Stimulated activated CD4-positive, alpha-beta T cell treated with anti-CD3 and anti-CD28 coated beads, Interleukin-15, amount 100 ng/mL, for 1 hour (primary cell): ENCODE results near the gene SCD5.

Source experiments
- DNase-seq, 2 donors: peaks; one replicate each; pipeline ENCODE4 v3.0.0-alpha.2; 2020; ENCODE audit warnings: low read depth in 1 of 2, low spot score in 1 of 2

SCD5 gene

DNA sequence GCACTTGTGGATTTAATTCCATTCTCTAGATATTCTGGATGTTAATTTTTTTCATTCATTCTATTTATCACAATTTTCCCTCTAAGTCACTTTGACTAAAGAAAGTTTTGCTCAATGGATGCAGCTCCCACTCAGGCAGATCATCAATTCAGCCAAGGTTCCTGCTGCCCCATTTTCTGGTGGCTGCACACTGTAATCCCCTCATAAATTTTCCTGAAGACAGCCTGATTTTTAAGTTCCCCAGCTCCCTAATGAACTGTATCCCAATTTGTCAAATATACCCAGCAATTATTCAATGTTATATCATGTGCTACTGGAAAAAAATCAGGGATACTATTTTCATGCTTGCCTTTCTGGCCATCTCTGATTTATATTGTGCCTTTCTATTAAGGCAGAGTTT lies 61.2 kb downstream of the SCD5 start:
- DNase-seq, result no peak

DNA sequence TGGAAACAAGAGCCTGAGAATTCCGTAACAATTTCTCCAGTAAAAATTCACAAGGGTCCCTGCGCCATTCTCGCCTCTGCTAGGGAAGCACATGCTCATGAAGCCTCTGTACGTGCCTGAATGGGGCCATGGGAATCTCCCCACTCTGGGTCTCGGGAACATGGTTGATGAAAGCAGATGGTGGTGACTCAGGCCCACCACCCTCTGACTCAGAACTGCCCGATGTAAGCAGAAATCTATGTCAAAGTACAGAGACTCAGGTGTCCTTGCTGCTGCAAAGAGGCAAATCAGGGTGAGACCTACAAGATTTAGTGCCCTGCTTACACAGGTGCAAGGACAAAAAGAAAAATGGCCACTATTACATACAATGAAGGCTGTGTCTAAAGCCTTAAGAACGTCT lies 65.0 kb downstream of the SCD5 start:
- DNase-seq, result no peak

GRCh38 chr4:82728301-82728700 lies 70.3 kb downstream of the SCD5 start:
- DNase-seq, result no peak

- no peak for DNase-seq
These were observed 72.0 kb downstream of the SCD5 start for GRCh38 chr4:82726596-82726995.

DNA sequence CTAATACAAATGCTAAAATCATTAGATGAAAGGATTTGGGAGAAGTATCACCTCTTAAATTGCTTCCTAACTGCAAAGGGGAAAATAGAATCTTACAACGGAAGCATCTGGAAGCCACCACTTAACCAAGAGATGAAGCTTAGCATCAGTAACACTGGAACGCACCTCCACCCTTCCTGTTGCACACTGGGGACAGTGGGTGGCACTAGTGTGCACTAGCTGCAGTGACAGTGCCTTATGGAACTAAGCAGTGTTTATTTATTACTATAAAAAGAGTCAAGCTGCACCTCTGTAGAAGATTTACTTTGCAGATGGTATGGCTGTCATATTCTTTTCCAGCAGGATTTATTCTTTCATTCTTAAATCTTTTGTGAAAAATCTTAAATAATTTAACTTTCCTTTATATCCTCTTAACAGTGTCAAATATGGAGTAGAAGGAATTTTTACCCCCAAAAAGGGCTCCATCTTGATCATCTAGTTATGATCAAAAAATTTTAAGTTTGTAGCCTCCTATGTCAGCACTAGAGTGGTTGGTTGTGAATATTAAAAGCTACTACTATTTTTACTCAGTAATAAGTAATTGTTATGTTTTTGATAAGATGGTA lies 76.7 kb downstream of the SCD5 start:
- DNase-seq, result no peak

GRCh38 chr4:82718162-82718940 lies 80.2 kb downstream of the SCD5 start:
- DNase-seq, result no peak

GRCh38 chr4:82715731-82716617 lies 82.6 kb downstream of the SCD5 start:
- no peak for DNase-seq

DNA sequence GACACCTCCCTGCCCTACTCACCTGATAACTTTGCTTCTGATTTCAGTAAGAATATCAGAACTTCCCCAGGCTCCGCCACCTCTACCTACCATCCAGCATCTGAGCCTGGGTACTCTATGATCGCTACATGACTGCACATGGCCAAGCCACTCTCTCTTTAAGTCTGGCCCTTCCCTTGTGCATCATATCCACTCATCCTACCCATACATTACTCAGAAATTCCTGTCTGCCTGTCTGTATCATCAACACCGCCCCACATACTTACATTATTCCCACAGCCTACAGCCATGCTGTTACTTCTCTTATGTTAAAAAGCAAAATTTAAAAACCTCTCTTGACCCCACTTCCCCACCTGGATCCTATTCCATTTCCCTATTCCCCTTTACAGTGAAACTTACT lies 84.7 kb downstream of the SCD5 start:
- DNase-seq, result no peak

- no peak for DNase-seq
These were observed 86.0 kb downstream of the SCD5 start for GRCh38 chr4:82712561-82712960.

DNA sequence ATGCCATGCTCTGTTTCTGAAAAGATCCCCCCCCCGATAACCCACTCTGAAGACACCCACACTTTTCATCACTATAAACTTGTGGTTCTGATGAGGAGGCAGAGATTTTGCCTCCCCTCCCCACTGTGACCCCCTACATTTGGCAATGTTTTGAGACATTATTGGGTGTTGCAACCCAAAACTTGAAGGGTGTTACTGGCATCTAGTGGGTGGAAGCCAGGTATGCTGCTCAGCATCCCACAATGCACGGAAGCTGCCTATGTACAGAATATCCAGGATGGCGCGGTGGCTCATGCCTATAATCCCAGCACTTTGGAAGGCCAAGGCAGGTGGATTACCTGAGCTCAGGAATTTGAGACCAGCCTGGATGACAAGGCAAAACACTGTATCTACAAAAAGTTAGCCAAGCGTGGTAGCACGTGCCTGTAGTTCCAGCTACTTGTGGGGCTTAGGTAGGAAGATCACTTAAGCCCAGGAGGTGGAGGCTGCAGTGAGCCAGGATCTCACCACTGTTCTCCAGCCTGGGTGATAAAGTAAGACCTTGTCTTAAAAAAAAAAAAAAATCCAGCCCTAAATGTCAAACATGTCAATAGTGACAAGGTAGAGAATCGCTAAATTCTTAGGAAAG lies 87.3 kb downstream of the SCD5 start:
- DNase-seq, result no peak

GRCh38 chr4:82710197-82710929 lies 88.2 kb downstream of the SCD5 start:
- DNase-seq, result no peak

DNA sequence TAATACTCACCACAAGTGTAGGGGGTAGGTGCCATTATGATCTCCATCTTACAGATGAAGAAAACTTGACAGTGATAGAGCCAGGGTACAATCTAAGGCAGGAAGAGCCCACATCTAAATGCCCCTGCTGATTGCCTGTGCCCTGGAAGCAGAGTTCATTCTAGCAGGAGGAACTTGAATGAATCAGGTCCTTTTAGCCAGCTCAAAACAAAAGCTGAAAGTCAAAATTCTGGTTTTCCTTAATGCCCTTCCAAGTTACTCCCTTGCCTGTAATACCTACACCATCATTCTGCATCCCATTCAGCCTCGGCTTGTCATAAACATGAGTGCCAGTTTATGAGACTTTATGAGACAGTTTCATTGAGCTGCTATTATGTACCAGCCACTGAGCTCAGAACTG lies 89.6 kb downstream of the SCD5 start:
- no peak for DNase-seq

GRCh38 chr4:82706349-82707000 lies 92.1 kb downstream of the SCD5 start:
- no peak for DNase-seq

DNA sequence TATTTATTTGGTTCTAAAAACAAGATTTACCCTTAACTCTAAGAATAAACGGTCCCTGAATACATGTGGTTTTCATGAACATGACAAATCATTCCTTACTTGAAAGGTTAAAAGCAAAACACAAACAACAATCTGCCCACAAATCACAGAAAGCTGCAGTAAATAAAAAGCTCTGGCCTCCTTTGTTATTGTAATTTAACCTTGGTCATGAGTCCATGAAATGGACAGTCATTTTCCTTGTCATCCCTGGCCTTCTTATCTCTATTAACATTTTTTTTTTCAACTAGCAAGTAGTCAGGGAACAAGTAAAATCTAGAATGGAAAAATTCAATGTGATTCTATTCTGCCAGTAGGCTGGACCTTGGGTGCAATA lies 92.7 kb downstream of the SCD5 start:
- no peak for DNase-seq

GRCh38 chr4:82705169-82705927 lies 93.2 kb downstream of the SCD5 start:
- no peak for DNase-seq

- no peak for DNase-seq
These were observed 94.4 kb downstream of the SCD5 start for GRCh38 chr4:82704156-82704555.

DNA sequence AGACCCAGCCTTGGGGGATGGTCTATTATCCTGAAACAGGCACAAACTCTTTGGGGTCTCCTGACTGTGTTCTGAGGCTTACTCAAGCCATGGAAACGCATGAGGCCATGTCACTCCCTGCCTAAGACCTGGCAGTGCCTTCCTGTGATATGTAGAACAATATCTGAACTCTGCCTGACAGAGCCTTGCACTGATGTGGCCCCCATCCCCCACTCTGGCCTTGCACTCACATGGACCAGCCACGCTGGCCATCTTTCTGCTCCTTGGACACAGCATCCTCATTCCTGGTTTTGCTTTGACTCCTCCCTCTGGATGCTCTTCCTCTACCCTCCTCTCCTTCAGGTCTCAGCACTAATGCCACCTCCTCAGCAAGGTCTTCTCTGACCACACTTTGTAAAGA lies 100.2 kb downstream of the SCD5 start:
- no peak for DNase-seq

DNA sequence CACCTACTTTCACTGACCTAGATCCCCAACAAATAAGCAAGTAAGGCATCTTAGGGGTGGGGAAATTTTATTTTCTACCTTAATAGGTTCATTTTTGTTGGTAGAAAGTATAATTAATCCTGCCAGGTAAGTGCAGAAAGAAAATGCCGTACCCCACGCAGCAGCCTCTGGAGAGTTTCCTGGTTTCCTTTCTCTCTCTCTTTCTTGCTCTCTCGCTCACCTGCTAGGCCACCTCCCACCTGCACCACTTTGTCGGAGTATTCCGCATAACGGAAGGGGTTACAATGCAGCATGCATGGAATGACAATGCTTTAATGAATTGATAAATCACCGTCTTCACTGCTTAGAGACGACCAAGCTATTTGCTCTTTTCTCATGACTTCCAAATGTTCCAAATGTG lies 101.0 kb downstream of the SCD5 start:
- no peak for DNase-seq

DNA sequence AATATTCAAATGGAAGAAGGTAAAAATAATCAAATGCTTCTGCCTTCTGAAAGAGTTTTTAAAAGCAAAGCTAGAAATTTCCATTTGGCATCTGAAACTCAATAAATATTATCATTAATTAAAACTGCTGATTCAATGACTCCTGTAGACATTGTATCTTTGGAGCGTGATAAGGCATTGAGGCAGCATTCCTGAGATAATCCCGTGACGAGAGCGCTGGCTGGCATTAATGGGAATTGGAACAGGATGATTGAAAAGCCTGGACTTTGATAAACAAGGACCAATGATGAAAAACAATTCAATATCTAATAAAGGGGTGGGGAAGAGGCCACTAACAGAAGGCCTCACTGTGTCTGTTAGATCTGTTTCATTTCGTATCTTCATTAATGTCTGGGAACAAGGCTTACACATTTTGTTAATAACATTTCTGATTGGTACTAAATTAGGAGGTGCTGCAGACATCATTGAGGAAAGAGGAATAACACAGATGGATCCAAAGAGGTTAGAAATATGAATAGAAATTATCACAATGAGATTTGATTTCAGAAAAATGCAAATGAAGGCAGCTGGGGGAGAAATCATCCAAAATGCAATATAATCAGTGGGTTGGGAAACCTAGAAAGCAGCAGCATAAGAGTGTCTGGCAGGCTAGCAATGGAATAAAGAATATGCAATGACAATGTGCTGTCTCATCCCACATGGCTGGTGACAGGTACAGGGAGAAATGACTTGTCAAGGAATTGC lies 102.3 kb downstream of the SCD5 start:
- DNase-seq, result no peak
